ENCODE measurements around the gene ANKRD49.
"Not testable (repeated sequence)": the region's sequence is repeated elsewhere in the genome, so short reads cannot be mapped to it uniquely, and the experiment has no call there.

Gene ANKRD49, protein sequence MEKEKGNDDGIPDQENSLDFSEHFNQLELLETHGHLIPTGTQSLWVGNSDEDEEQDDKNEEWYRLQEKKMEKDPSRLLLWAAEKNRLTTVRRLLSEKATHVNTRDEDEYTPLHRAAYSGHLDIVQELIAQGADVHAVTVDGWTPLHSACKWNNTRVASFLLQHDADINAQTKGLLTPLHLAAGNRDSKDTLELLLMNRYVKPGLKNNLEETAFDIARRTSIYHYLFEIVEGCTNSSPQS

GRCh38 chr11:94493281-94494125 lies at the start of gene ANKRD49, which contains the start of gene MRE11:
ANKRD49 (plus strand) TSS chr11:94493984; CDS start chr11:94496694, 2,710 bp downstream.
MRE11 (minus strand) TSS chr11:94493844; CDS start chr11:94492801, 1,043 bp downstream.
- peak; percentile 96 for DNase-seq (ENCODE audit: low spot score)

DNA sequence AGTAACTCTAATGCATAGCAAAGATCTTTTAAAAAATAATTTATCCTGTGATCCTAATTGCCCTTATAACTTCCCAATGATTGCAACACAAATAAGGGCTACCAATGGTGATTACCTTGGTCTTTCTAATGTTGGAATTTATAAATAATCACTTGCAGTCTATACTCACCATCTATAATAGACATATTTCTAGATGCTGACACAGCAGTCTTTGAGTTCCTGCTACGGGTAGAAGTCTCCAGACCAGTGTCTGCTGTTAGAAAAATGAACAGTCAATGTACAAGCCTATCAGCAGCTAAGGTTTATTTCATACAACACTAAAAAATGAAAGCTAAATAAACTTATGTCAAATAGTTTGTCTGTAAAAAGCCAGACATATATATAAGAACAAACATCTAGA lies 48.1 kb upstream of the ANKRD49 start:
- DNase-seq (ENCODE audit: low spot score) = no peak

DNA sequence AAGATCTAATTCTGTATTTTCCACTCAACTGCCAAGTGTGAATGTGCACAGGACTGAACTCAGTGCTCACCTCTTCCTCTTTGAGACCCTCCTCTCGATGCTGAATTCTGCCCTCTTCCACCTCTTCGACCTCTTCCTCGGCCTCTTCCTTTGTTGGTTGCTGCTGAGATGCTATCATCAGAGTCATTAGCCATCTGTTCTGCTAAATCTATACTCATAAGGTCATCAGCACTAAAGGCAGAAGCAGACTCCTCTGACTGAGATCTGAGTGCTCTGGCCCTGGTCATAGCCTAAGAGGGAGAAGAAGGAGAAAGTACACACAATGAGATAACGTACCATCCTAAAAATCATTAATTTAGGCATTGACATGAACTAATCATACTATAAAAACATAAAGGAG lies 46.6 kb upstream of the ANKRD49 start:
- no peak for DNase-seq (ENCODE audit: low spot score)

GRCh38 chr11:94449029-94449428 lies 44.8 kb upstream of the ANKRD49 start:
- DNase-seq (ENCODE audit: low spot score) = no peak

GRCh38 chr11:94449437-94449836 lies 44.3 kb upstream of the ANKRD49 start:
- no peak for DNase-seq (ENCODE audit: low spot score)

DNA sequence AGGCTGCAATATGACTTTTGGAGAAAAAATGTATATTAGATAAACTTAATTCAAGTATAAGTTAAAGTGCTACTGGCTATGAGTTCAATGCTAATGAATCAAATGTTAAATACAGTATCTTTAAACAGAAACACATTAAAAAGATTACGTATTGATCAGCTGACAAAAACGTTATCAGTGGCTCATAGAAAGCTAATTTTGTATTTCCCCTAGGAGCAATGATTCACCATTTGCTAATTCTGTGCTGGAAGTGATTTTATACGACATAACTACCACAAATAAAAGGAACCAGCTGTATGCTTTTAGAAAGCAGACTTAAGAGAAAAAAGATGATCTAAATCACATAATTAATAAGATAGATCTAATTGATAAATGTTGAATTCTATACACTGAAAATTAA lies 43.7 kb upstream of the ANKRD49 start:
- no peak for DNase-seq (ENCODE audit: low spot score)

DNA sequence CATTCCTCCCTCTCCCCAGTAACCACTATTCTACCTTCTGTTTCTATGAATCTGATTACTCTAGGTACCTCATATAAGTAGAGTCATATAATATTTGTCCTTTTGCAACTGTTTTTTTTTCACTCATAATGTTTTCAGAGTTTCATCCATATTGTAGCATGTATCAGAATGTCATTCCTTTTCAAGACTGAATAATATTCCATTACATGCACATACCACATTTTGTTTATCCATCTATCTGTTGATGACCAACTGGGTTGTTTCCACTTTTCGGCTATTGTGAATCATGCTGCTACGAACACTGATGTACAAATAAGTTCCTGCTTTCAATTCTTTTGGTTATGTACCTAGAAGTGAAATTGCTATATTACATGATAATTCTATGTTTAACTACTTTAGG lies 40.8 kb upstream of the ANKRD49 start:
- no peak for DNase-seq (ENCODE audit: low spot score)

DNA sequence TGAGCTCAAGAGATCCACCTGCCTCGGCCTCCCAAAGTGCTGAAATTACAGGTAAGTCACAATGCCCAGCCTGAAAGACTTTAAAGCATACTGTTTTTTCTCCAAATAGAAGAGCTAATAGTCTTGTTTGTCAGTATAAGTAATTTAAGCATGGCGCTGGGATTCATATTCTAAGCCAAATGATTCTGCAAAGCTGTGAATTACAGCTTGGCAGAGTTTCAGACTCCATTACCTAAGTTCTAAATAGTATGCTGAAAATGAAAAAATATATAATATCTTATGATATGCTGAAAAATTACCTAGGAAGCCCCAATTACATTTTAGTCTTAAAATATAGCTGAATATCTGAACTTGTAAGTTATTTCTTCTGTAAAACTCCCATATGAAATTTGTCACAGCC lies 39.5 kb upstream of the ANKRD49 start:
- no peak for DNase-seq (ENCODE audit: low spot score)

DNA sequence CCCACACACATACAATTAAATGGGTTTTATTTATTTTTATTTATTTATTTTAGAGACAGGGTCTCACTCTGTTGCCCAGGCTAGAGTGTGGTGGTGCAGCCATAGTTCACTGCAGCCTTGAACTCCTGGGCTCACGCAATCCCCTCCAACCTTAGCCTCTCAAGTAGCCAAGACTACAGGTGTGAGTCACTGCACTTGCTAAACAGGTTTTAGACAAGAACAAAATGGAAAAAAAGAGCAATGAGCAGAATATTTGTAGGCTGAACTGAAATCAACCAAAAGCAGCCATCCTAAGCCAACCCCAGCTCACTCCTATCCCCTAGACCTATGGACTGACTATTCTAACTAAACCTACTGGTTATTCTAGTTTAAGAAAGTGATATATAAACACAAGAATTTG lies 37.9 kb upstream of the ANKRD49 start:
- no peak for DNase-seq (ENCODE audit: low spot score)

DNA sequence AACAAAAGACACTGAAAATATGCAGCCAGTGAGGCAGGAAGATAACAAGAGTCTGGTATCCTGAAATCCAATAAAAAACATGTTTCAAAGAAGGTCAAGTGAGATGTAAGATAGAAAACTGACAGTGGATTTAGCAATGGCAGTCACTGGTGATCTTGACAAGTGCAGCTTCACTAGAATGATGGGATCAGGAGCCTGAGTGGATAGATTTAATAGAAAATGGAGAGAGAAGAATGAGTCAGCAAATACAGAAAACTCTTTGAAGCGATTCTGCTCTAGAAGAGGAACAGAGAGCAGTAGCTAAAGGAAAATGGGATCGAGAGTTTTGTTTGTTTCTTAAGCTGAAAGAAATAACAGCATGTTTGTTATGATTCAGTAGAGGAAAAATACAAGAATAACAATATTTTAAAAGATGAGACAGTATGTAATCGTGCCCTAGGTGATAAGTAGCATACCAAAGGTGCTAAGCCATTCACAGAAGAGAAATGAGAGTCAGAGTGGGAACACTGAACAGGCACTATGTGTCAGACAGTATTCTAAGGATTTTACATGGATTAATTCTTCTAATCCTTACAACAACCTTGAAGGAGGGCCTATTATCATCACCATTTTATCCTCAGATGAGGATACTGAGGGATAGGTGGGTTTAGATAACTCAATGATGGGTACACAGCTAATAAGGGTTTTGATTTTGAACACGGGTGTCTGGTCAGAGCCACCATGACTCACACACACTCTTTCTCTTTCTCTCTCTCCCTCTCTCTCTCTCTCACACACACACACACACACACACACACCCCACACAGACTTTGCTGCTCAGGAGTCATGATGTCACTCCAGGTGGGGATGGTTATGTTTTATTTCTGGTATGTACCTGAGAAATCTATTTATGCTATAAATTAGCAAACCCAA lies 36.4 kb upstream of the ANKRD49 start:
- DNase-seq (ENCODE audit: low spot score) = no peak

DNA sequence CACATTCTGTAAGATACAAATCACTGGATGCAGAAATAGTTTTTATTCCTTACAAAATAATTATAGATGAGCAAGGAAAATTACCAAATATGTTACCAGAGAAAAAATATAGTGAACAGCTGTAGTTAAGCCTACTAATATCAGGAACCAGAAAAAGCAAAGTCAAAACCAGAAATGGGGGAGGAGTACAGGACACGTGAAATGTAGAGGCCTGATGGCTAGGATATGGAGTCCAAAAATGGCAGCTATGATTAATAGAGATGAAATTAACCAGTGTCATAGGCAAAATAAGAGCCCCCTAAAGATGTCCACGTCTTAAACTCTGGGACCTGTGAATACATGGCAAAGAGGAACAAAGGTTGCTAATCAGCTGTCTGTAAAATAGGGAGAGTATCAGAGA lies 34.2 kb upstream of the ANKRD49 start:
- no peak for DNase-seq (ENCODE audit: low spot score)

- no peak for DNase-seq (ENCODE audit: low spot score)
Observed at GRCh38 chr11:94469416-94469815, 24.4 kb upstream of the ANKRD49 start.

- DNase-seq (ENCODE audit: low spot score) = no peak
Observed at GRCh38 chr11:94472916-94473799, 20.6 kb upstream of the ANKRD49 start.

GRCh38 chr11:94477624-94478023 lies 16.2 kb upstream of the ANKRD49 start:
- no peak for DNase-seq (ENCODE audit: low spot score)

DNA sequence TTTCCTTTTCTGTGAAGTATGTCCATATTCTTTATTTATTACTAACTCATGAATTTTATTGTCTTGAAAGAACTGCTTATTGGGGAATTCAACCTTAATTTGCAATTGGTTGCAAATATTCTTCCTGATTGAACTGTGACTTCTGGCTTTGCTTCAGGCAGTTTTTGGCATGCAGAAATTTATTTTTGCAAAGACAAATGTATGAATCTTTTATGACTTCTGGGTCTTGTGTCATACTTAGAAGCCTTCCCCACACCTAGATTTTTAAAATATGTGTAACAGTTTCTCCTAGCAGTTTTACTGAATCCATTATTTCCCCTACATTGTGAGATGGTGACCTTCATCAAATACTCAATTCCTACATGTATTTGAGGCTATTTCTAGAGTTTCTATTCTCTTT lies 12.4 kb upstream of the ANKRD49 start:
- DNase-seq (ENCODE audit: low spot score) = no peak

GRCh38 chr11:94486068-94486467 lies 7.7 kb upstream of the ANKRD49 start:
- no peak for DNase-seq (ENCODE audit: low spot score)

- no peak for DNase-seq (ENCODE audit: low spot score)
Observed at GRCh38 chr11:94494126-94494680, 419 bp downstream of the ANKRD49 start.

DNA sequence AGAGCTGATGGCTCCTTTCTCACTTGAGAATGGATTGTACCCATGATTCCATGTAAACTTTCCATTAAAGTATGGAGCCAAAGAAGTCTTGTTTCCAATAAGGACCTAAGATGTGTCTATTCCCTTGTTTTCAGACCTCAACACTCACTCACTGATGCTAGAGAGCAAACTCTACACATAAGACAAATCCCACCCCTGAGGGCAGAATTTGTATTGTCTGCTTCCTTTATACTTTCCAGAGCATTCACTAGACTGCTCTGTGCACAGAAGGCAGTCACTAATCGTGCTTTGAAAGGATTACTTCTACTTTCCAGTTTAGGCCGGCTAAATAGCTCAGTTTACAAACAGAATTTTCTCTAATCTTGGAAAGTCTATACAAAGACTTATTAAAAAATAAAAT lies 6.4 kb downstream of the ANKRD49 start:
- no peak for DNase-seq (ENCODE audit: low spot score)

DNA sequence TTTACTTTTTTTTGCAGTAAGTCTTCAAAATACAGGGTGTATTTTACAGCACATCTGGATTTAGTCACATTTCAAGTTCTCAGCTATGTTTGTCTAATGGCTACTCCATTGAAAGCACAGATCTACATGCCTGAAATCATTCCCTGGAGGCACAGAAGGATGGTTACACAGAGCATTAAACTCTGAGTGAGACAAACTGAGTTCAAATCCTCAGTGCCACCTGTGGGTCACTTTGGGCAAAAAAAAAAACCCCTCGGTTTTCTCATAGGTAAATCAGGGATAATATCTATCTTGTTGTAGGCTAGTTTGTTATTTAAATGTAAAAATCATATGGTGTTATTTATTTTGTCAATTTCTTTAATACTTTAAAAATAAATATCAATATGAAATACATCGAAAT lies 7.7 kb downstream of the ANKRD49 start:
- no peak for DNase-seq (ENCODE audit: low spot score)

- DNase-seq (ENCODE audit: low spot score) = peak; percentile 57
Observed at GRCh38 chr11:94504689-94505293, 11.0 kb downstream of the ANKRD49 start.

- DNase-seq (ENCODE audit: low spot score) = not testable (repeated sequence)
Observed at GRCh38 chr11:94506513-94506912, 12.7 kb downstream of the ANKRD49 start.
